A549 (cell line): Measurements from ENCODE around the gene SCUBE3.

ENCODE experiments used
- CEBPB ChIP-seq, 2 experiments: fragments of >200 bp in 1 of 2; sonication (Bioruptor Twin) in 1 of 2; formaldehyde crosslinking in 1 of 2; IDR thresholded peaks; 2 replicates each; pipeline ENCODE4 v1.6.1; 2012 to 2016
- CTCF ChIP-seq: fragments of >200 bp; sonication (Bioruptor Twin); formaldehyde crosslinking; IDR thresholded peaks from 3 replicates; pipeline ENCODE4 v1.5.1; 2016
- MYC ChIP-seq: IDR thresholded peaks from 2 replicates; pipeline ENCODE4 v1.6.1; 2012; ENCODE audit warnings: mild to moderate bottlenecking, inconsistent platforms, low read length, improper control_type of control experiment, borderline replicate concordance
- POLR2A ChIP-seq: IDR thresholded peaks from 2 replicates; pipeline ENCODE4 v1.6.1; 2012; ENCODE audit warnings: mild to moderate bottlenecking, low read length
- REST ChIP-seq: fragments of 200-600 bp; sonication (generic); IDR thresholded peaks from 2 replicates; pipeline ENCODE4 v1.6.1; 2016; ENCODE audit warnings: antibody characterized with exemption, mild to moderate bottlenecking, moderate library complexity
- TFCP2L1 ChIP-seq: fragments of 250-450 bp; sonication (Bioruptor Pico); IDR thresholded peaks from 2 replicates; pipeline ENCODE4 v1.5.0; 2021; ENCODE audit warnings: mild to moderate bottlenecking
- ZFP36 ChIP-seq: fragments of 450-650 bp; IDR thresholded peaks from 2 replicates; pipeline ENCODE4 v1.6.1; 2014; ENCODE audit warnings: borderline replicate concordance; ENCODE audit not compliant: partially characterized antibody

GRCh38 chr6:35248965-35249364 is 35.2 kb downstream of the SCUBE3 start:
- TF ChIP-seq TFCP2L1 (CRISPR knock-in tag) (no peak), POLR2A (no peak), CTCF (no peak), ZFP36 (no peak), CEBPB (IDR thresholded peaks at IDR 0.05) (no peak), MYC (no peak), REST (no peak)
